ENCODE data around the gene MROH8. TPM values are rescaled to one million over a fixed set of nuclear protein-coding genes. Genes with fewer than 3 reads are reported as not detected.
"Not testable (repeated sequence)": the region's sequence is repeated elsewhere in the genome, so short reads cannot be mapped to it uniquely, and the experiment has no call there.

The MROH8 gene
- total RNA-seq, 1 donor from 2014 or later = 5.3 TPM

DNA sequence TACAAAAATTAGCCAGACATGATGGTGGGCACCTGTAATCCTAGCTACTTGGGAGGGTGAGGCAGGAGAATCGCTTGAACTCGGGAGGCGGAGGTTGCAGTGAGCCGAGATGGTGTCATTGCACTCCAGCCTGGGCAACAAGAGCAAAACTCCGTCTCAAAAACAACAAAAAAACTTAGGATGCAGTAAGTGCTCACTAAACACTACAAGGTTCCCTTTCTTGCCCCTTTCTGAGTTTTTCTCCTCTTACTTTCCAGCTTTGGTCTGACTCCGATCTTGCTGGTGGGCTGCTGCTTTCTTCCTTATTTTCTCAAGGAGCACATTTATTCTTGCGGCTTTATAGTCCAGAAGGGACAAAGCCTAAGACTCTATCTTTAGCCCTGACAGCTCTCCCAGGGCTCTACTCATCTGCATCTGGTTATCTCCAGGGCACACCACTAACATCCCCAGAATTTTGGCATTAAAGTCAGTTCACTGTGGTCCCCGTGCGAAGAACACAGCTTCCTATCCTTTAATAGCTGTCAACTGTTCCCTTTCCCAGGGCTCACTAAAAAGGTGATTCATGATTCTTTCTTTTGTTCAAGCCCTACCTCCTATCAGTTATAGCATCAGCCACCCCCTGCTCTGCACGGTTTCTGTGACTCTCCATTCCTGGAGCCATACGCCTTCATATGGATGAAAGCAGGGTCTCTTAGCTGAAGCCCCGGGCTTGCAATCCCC, 17.4 kb downstream of the MROH8 start:
- no peak for FAIRE-seq

DNA sequence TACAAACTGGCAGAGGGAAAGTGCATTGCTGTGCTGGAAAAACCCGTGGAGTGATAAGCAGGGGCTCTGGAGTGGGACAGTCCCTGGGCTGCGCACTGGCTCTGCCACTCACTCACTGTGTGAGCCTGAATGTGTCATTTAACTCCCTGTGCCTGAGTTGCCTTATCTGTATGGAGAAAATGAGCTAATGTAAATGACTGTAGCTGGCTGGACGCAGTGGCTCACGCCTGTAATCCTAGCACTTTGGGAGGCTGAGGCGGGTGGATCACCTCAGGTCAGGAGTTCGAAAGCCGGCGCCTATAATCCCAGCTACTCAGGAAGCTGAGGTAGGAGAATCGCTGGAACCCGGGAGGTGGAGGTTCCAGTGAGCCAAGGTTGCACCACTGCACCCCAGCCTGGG, 18.7 kb downstream of the MROH8 start:
- FAIRE-seq = no peak
- DNase-seq (ENCODE audit: low spot score in 2 of 2) = no peak

More for the DNA sequence above, 17.4 kb downstream of the MROH8 start:
- DNase-seq (ENCODE audit: low spot score in 2 of 2) = no peak

DNA sequence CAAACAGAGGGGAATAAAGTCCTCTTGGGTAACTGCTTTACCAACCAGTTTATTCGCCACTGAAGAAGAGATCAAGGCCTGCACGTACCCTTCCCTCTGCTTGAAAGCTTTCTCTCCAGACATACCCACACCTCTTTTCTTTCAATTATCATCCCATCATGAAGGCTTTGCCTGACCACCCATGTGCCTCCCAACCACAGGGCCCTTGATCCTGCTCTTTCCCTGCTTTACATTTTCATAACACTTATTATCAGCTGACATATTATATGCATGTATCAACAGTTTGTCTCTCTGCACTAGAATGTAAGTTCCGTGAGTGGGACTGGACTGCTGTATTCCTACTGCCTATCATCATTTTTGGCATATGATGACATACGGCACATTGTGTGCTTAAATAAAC, 21.1 kb downstream of the MROH8 start:
- FAIRE-seq (no peak), DNase-seq (ENCODE audit: low spot score in 2 of 2) (no peak)

GRCh38 chr20:37155987-37156386, 23.4 kb downstream of the MROH8 start:
- DNase-seq (ENCODE audit: low spot score in 2 of 2) (no peak), FAIRE-seq (no peak)

GRCh38 chr20:37154684-37155298, 24.6 kb downstream of the MROH8 start:
- no peak for FAIRE-seq
- no peak for DNase-seq (ENCODE audit: low spot score in 2 of 2)

DNA sequence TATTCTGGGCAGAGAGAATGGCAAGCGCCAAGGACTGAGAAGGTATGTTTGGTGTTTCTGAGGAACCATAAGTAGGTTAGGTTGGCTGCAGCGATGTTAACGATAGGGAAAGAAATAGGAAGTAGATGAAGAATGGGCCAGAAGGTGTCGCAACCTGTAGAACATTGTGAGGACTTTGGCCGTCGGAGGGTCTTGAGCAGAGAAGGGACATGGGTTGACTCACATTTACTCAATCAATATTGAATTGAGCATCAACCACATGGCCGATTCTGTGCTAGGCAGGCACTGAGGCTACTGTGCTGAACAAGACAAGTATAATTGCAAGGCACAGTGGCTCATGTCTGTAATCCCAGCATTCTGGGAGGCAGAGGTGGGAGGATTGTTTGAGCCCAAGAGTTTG, 27.1 kb downstream of the MROH8 start:
- no peak for DNase-seq (ENCODE audit: low spot score in 2 of 2)
- FAIRE-seq = no peak

DNA sequence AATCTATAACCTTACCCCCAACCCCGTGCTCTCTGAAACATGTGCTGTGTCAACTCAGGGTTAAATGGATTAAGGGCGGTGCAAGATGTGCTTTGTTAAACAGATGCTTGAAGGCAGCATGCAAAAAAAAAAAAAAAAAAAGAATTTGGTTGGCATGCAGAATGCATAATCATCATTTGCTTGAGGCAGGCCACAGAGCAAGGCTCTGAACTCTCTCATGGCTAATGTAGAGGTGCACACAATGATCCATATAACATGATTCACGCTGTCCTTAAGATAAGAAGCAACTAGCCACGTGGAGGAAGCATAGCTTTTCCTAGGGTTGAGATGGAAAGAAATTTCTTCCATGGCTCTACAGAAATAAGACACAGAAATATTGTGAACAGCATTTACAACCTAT, 27.8 kb downstream of the MROH8 start:
- FAIRE-seq (no peak), DNase-seq (ENCODE audit: low spot score in 2 of 2) (no peak)

- not testable (repeated sequence) for DNase-seq (ENCODE audit: low spot score in 2 of 2); FAIRE-seq
These were observed 28.5 kb downstream of the MROH8 start for GRCh38 chr20:37150864-37151263.

GRCh38 chr20:37147250-37147649, 32.1 kb downstream of the MROH8 start:
- FAIRE-seq = no peak
- DNase-seq (ENCODE audit: low spot score in 2 of 2) = no peak

- DNase-seq (ENCODE audit: low spot score in 2 of 2) (no peak), FAIRE-seq (no peak)
These were observed 34.4 kb downstream of the MROH8 start for GRCh38 chr20:37144856-37145404.

GRCh38 chr20:37142708-37143107, 36.6 kb downstream of the MROH8 start:
- no peak for DNase-seq (ENCODE audit: low spot score in 2 of 2)
- FAIRE-seq = no peak

DNA sequence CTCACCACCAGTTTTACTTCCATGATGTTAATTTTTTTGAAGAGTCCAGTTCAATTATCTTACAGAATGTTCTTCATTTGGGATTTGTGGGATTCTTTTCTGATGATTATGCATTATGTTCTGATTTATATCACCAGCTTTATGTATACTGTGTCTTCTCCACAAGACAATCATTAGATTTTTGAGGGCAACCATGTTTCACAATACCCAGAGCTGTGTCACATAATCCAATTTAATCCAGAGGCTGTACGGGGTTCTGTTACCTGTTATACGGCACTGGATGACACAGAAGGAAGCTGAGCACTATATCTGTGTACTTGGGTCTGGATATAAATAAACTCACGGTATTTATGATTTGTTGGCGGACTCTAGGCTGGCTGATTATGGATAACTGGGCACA, 41.8 kb downstream of the MROH8 start:
- no peak for FAIRE-seq
- DNase-seq (ENCODE audit: low spot score in 2 of 2) = no peak

GRCh38 chr20:37133952-37134351, 45.4 kb downstream of the MROH8 start:
- FAIRE-seq (no peak), DNase-seq (ENCODE audit: low spot score in 2 of 2) (no peak)

- FAIRE-seq (no peak), DNase-seq (ENCODE audit: low spot score in 2 of 2) (no peak)
These were observed 47.9 kb downstream of the MROH8 start for GRCh38 chr20:37131486-37131885.

DNA sequence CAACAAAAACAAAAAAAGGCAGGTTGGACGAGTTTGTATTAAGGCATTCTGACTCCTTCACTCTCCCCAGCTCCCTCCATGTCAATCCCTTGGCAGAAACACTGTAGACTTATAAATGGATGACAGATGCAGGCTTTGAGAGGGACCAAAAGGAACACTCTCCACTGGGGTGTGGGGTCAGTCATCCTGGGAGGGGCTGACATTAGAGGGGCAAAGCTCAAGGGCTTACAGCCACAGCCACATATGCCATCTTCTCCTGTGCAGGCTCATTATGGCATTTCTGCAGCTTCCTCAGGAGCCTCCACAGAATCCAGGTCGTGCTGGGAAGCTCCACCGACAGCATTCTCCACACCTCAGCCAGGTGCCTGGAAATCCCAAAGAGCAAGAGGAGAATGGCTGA, 50.5 kb downstream of the MROH8 start:
- FAIRE-seq = no peak
- DNase-seq (ENCODE audit: low spot score in 2 of 2) = no peak

- DNase-seq (ENCODE audit: low spot score in 2 of 2); FAIRE-seq: not testable (repeated sequence)
These were observed 53.1 kb downstream of the MROH8 start for GRCh38 chr20:37126290-37126689.

DNA sequence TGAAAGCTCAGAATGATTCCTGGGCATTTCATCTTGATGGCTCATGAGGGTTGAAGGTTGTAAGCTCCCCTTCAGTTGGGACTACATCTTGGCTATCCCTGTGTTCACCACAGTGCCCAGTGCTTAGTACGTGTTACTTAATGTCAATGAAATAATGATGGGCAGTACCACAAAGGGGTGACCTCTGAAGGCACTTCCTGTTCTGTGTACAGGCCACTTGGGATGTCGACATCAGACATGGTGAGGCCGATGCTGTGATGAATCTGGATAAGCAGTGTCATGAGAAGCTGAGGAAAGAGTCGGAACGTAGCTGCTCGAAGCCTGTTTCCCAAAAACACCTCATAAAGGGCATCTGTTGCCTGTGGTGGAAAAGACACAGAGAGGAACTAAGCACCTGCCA, 55.9 kb downstream of the MROH8 start:
- no peak for DNase-seq (ENCODE audit: low spot score in 2 of 2)
- no peak for FAIRE-seq

DNA sequence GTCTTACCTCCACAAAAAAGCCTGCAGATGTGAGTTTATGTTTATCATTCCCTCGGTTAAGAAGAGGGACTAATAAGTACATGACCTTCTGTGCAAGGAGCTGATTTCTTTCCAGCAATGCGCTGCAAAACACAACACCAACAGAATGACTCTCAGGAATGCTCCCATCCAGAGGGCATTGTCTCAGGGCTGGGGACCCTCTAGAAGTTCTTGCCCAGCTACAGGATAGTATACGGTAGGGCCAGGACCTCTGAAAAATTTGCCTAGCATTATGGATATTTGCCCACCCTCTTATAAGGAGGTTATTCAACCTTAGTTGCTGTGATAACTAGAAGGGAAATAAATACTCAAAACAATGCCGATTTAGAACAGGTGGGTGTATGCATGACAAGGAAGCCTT, 58.9 kb downstream of the MROH8 start:
- DNase-seq (ENCODE audit: low spot score in 2 of 2) (no peak), FAIRE-seq (no peak)

DNA sequence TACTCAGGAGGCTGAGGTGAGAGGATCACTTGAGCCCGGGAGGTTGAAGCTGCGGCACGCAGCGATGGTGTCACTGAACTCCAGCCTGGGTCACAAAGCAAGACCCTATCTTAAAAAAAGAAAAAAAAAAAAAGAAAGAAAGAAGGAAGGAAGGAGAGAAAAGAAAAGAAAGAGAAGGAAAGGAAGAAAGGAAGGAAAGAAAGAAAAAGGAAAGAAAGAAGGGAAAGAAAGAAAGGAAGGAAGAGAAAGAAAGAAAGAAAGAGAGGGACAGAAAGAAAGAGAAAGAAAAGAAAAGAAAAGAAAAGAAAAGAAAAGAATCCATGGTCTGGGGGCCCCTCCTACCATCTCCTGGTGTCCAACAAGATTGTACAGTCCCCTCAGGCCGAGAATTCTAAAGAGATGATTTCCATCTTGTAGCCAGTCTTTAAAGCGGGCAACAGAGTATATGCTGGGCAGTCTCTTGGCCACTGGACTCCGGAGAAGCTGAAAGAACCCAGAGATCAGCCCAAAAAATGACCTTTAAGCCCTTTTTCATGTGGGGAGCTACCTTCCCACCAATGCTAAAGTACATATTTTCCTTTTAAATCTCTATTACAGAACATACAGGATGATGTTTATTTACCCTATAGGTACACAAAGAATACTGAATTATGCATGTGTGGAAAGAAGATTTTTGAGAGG, 59.9 kb downstream of the MROH8 start:
- DNase-seq (ENCODE audit: low spot score in 2 of 2) = no peak
- no peak for FAIRE-seq

- DNase-seq (ENCODE audit: low spot score in 2 of 2) = no peak
- no peak for FAIRE-seq
These were observed 65.3 kb downstream of the MROH8 start for GRCh38 chr20:37114012-37114411.

- no peak for DNase-seq (ENCODE audit: low spot score in 2 of 2)
- no peak for FAIRE-seq
These were observed 67.4 kb downstream of the MROH8 start for GRCh38 chr20:37111926-37112455.

Measured in frontal cortex (tissue), 4 donors.